Calu3 (cell line): ENCODE measurements around the gene SPRR3. TPM values are rescaled to one million over a fixed set of nuclear protein-coding genes. Genes with fewer than 3 reads are reported as not detected.

Source experiments
- Bru-seq: library from RNA; stranded (reverse); fragments of 400-500 nt; gene quantifications from one replicate; lab custom pipeline; 2021; lab: Mats Ljungman, UMichigan
- BruChase-seq, 2 experiments: library from RNA; stranded (reverse); fragments of 400-500 nt; gene quantifications; one replicate each; lab custom pipeline; 2021; lab: Mats Ljungman, UMichigan
- BruUV-seq: library from RNA; stranded (reverse); fragments of 400-500 nt; replicated peaks from 2 replicates; lab custom pipeline; 2021; lab: Mats Ljungman, UMichigan
- CTCF ChIA-PET: fragments of 300-600 bp; sonication (Branson Sonifier 250); formaldehyde crosslinking; loops from one replicate; lab custom pipeline; 2022; ENCODE audit warnings: antibody characterized with exemption; lab: Charles Lee
- DNase-seq: peaks from one replicate; pipeline ENCODE4 v3.0.0; 2022
- H3K27ac Mint-ChIP-seq: one replicate; pipeline ENCODE4 v1.8.0; 2022; ENCODE audit warnings: mixed read lengths; ENCODE audit not compliant: unreplicated experiment
- H3K27me3 Mint-ChIP-seq: one replicate; pipeline ENCODE4 v1.8.0; 2022; ENCODE audit warnings: mixed read lengths; ENCODE audit not compliant: unreplicated experiment
- H3K36me3 Mint-ChIP-seq: one replicate; pipeline ENCODE4 v1.8.0; 2022; ENCODE audit warnings: mild to moderate bottlenecking, moderate library complexity, mixed read lengths; ENCODE audit not compliant: insufficient read depth, unreplicated experiment
- H3K4me1 Mint-ChIP-seq: one replicate; pipeline ENCODE4 v1.8.0; 2022; ENCODE audit warnings: mild to moderate bottlenecking, low read depth, mixed read lengths; ENCODE audit not compliant: unreplicated experiment
- H3K4me3 Mint-ChIP-seq: one replicate; pipeline ENCODE4 v1.8.0; 2022; ENCODE audit warnings: mild to moderate bottlenecking, low read depth, moderate library complexity, mixed read lengths; ENCODE audit not compliant: unreplicated experiment
- H3K9me3 Mint-ChIP-seq: one replicate; pipeline ENCODE4 v1.8.0; 2022; ENCODE audit warnings: low read depth, mixed read lengths; ENCODE audit not compliant: unreplicated experiment
- intact Hi-C: fragments of 100-400 bp; cut with micrococcal nuclease; formaldehyde crosslinking; loops from one replicate; pipeline ENCODE4 v1.10.0; 2022; ENCODE audit not compliant: unreplicated experiment
- long read RNA-seq: library from polyadenylated mRNA; stranded (forward); transcript quantifications from one replicate; pipeline ENCODE4 v2.0.0, GENCODE V29; 2022
- total RNA-seq: library from RNA; stranded (reverse); gene quantifications from 2 replicates; pipeline ENCODE4 v1.2.3, GENCODE V29; 2022
- TF ChIP-seq, protein P1 (sequence below): fragments of 200-600 bp; IDR thresholded peaks from one replicate; pipeline ENCODE4 v1.8.0; 2022; ENCODE audit warnings: antibody characterized with exemption; ENCODE audit not compliant: unreplicated experiment

Gene SPRR3, protein sequence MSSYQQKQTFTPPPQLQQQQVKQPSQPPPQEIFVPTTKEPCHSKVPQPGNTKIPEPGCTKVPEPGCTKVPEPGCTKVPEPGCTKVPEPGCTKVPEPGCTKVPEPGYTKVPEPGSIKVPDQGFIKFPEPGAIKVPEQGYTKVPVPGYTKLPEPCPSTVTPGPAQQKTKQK
- total RNA-seq (6.2 and 26.7 TPM in 2 replicates), Bru-seq, nascent RNA (percentile 60 among the genes with signal in this experiment), BruChase-seq, experiment 1, labeled RNA remaining after a 6-hour chase (percentile 55 among the genes with signal in this experiment), BruChase-seq, experiment 2, labeled RNA remaining after a 2-hour chase (percentile 36 among the genes with signal in this experiment)
- long read RNA-seq, transcript SPRR3-201 (2 exons, 878 nt) = major isoform, 21 of 22 reads
- long read RNA-seq, partial matches to known transcripts = 0 of 22 reads
- long read RNA-seq, other reads (novel, unspliced or antisense) = 0 of 22 reads

DNA sequence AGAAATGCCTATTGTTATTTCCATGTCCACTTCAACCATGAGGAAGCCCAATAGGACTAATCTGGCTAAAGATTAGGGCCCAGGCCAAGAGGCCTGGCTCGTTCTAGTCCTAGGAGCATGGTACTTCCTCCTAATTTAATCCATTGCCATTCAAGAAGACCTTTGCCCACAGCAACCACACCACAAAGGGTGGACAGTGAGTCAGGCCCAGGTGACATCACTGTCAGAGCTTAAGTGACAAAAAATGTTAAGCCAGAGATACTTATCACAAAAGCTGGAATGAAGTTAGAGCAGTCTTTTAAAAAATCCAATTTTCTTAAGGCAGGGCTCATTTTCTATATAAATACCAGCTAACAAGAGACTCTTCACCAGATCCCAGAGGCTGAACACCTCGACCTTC lies at the start of gene SPRR3:
TSS of gene SPRR3 (plus strand) at position 368 of the 400 bp plus-strand sequence. CDS start 1,272 bp downstream, outside the sequence.
- no peaks in the 10 kb centered on the region for H3K27me3 Mint-ChIP-seq
- H3K27ac Mint-ChIP-seq = peak within 1 kb of the TSS; percentile 90
- TF ChIP-seq, protein P1, sequence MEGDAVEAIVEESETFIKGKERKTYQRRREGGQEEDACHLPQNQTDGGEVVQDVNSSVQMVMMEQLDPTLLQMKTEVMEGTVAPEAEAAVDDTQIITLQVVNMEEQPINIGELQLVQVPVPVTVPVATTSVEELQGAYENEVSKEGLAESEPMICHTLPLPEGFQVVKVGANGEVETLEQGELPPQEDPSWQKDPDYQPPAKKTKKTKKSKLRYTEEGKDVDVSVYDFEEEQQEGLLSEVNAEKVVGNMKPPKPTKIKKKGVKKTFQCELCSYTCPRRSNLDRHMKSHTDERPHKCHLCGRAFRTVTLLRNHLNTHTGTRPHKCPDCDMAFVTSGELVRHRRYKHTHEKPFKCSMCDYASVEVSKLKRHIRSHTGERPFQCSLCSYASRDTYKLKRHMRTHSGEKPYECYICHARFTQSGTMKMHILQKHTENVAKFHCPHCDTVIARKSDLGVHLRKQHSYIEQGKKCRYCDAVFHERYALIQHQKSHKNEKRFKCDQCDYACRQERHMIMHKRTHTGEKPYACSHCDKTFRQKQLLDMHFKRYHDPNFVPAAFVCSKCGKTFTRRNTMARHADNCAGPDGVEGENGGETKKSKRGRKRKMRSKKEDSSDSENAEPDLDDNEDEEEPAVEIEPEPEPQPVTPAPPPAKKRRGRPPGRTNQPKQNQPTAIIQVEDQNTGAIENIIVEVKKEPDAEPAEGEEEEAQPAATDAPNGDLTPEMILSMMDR = no peak
- peaks cover 72% of the 10 kb centered on the region for H3K4me1 Mint-ChIP-seq
- H3K4me3 Mint-ChIP-seq = no peak within 1 kb of the TSS
- CTCF ChIA-PET = no interaction called here
- DNase-seq = peak; percentile 66
- BruUV-seq = no TSS peak
- H3K36me3 Mint-ChIP-seq = peaks cover 11% of the 10 kb centered on the region
- intact Hi-C loops = no loop called here
- peaks cover 7% of the 10 kb centered on the region for H3K9me3 Mint-ChIP-seq

DNA sequence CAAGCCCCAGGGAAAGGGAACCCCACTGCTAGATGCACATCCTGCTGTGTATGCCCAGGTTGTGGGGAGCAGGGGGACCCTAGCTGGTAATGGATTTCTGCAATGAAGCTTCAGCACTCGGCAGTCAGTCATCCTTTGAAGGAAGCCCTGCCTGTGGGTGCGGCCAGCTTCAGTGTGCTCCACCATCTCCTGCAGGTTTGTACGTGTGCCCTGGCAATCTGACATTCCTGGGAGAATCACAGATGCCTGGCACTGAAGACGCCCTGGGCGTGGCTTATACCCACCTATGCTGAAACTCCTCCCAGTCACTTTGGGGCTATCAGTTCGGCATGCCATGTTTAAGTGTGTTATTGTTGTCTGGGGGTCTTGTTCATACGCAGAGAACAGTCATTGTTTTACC lies 47.8 kb upstream of the SPRR3 start:
- Mint-ChIP-seq H3K9me3 (no peaks in the 10 kb centered on the region), H3K27me3 (peaks cover 22% of the 10 kb centered on the region), H3K4me3 (no peak overlapping the region), H3K4me1 (peaks cover 18% of the 10 kb centered on the region), H3K36me3 (no peaks in the 10 kb centered on the region), H3K27ac (no peak overlapping the region)
- CTCF ChIA-PET = interaction anchor here (0.9 to 1.4 kb wide), 6 partner anchors 13 to 239 kb away, joined by 3 to 7 read pairs (median 5); no protein-coding TSS in a partner anchor
- TF ChIP-seq, protein P1 = no peak
- intact Hi-C loops = no loop called here
- no peak for DNase-seq
- BruUV-seq = no TSS peak

DNA sequence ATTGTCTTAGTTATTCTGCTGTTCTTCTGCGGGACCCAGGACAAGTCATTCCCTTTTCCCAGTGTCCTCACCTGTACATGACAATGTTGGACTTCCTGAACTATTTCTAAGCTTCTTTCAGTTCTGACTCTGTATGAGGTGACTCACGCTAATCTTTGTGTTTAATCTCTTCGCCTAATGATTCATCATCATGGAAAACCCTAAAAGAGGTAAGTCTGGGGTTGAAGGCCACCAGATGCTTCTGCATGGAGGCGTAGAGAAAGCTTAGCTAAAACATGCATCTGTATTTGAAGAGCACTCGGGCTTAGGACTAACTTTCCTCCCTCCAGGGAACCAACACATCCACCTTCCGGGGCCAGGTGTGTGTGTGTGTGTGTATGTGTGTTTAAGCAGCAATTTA lies 47.1 kb upstream of the SPRR3 start:
- no TSS peak for BruUV-seq
- DNase-seq = peak; percentile 19
- H3K36me3 Mint-ChIP-seq = no peaks in the 10 kb centered on the region
- TF ChIP-seq, protein P1 = no peak
- H3K4me3 Mint-ChIP-seq = no peak overlapping the region
- H3K9me3 Mint-ChIP-seq = no peaks in the 10 kb centered on the region
- peaks cover 18% of the 10 kb centered on the region for H3K4me1 Mint-ChIP-seq
- intact Hi-C loops = no loop called here
- CTCF ChIA-PET = interaction anchor here (0.6 to 1.4 kb wide), 8 partner anchors 12 to 571 kb away, joined by 3 to 7 read pairs (median 5); no protein-coding TSS in a partner anchor
- peaks cover 17% of the 10 kb centered on the region for H3K27me3 Mint-ChIP-seq
- peak overlapping the region; percentile 51 for H3K27ac Mint-ChIP-seq

DNA sequence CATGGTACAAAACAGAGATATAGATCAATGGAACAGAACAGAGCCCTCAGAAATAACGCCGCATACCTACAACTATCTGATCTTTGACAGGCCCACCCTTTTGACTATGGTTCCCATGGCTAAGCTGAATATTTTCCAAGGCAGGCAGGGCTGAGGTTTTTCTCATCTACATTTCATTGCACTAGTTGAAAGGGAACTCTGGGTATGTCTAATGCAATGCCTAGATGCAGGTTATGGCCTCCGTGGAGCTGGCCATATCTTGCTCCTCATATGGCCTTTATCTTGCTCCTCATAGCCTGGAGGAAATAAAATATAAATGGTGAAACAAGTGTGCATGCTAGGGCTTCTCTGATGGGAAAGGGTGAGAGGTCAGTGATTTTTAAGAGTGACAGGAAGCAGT lies 44.0 kb upstream of the SPRR3 start:
- TF ChIP-seq, protein P1 = no peak

More for the DNA sequence above, 44.0 kb upstream of the SPRR3 start:
- no TSS peak for BruUV-seq
- intact Hi-C loops = no loop called here
- DNase-seq = no peak
- Mint-ChIP-seq H3K4me3 (no peak overlapping the region), H3K9me3 (no peaks in the 10 kb centered on the region), H3K27me3 (no peaks in the 10 kb centered on the region), H3K36me3 (no peaks in the 10 kb centered on the region), H3K27ac (no peak overlapping the region), H3K4me1 (peaks cover 18% of the 10 kb centered on the region)
- CTCF ChIA-PET = no interaction called here
